IMR-90 (cell line): Measurements from ENCODE around the gene BRWD1. TPM values are rescaled to one million over a fixed set of nuclear protein-coding genes. Genes with fewer than 3 reads are reported as not detected.

Source experiments
- ATAC-seq: fragments of 200-7000 bp; cut with Tn5 transposase; 2 replicates; pipeline ENCODE4 v1.9.1; 2020; ENCODE audit warnings: low read depth, mild to moderate bottlenecking, moderate library complexity
- BruUV-seq: library from RNA; stranded (reverse); fragments of 400-500 nt; replicated peaks from 2 replicates; lab custom pipeline; 2021; lab: Mats Ljungman, UMichigan
- CTCF ChIA-PET: fragments of 300-600 bp; formaldehyde crosslinking; extraction: SDS; loops from one replicate; lab custom pipeline; 2021; ENCODE audit warnings: antibody characterized with exemption; lab: Yijun Ruan, JAX
- POLR2A ChIA-PET: fragments of 300-600 bp; sonication (Branson Sonifier 250); formaldehyde crosslinking; loops from one replicate; lab custom pipeline; 2022; ENCODE audit warnings: antibody characterized with exemption; ENCODE audit not compliant: unreplicated experiment; lab: Charles Lee
- DNase-seq: peaks from one replicate; pipeline ENCODE4 v3.0.0; 2013
- H2AFZ ChIP-seq: replicated peaks from 2 replicates; pipeline ENCODE3; 2013; ENCODE audit warnings: low read length, mild to moderate bottlenecking; ENCODE audit not compliant: poor library complexity
- H2AK5ac ChIP-seq: 2 replicates; pipeline ENCODE4 v1.6.1; 2013; ENCODE audit warnings: low read depth, low read length, inconsistent platforms
- H2AK9ac ChIP-seq: replicated peaks from 2 replicates; pipeline ENCODE3; 2013; ENCODE audit warnings: mild to moderate bottlenecking, low read depth, low read length, moderate library complexity; ENCODE audit not compliant: poor library complexity
- H2BK120ac ChIP-seq: 2 replicates; pipeline ENCODE4 v1.6.1; 2013; ENCODE audit warnings: low read depth, low read length, inconsistent platforms
- H2BK15ac ChIP-seq: 3 replicates; pipeline ENCODE4 v1.6.1; 2013; ENCODE audit warnings: low read depth, low read length, inconsistent platforms
- H2BK20ac ChIP-seq: 2 replicates; pipeline ENCODE4 v1.6.1; 2013; ENCODE audit warnings: low read depth, mild to moderate bottlenecking, inconsistent platforms, low read length, moderate library complexity
- H2BK5ac ChIP-seq: 2 replicates; pipeline ENCODE4 v1.6.1; 2013; ENCODE audit warnings: mild to moderate bottlenecking, low read depth, low read length, inconsistent platforms; ENCODE audit not compliant: poor library complexity, severe bottlenecking
- H3K14ac ChIP-seq: replicated peaks from 2 replicates; pipeline ENCODE4 v1.6.1; 2013; ENCODE audit warnings: low read depth, low read length, inconsistent platforms
- H3K18ac ChIP-seq: 2 replicates; pipeline ENCODE4 v1.6.1; 2013; ENCODE audit warnings: low read depth, low read length, control low read depth
- H3K23ac ChIP-seq: 2 replicates; pipeline ENCODE4 v1.6.1; 2013; ENCODE audit warnings: low read depth, low read length, inconsistent platforms
- H3K27ac ChIP-seq: 2 replicates; pipeline ENCODE4 v1.5.1; 2013; ENCODE audit warnings: mild to moderate bottlenecking, control low read depth, low read length; ENCODE audit not compliant: insufficient read depth
- H3K27me3 ChIP-seq: 2 replicates; pipeline ENCODE4 v1.6.1; 2013; ENCODE audit warnings: low read length; ENCODE audit not compliant: control insufficient read depth, insufficient read depth
- H3K36me3 ChIP-seq: 2 replicates; pipeline ENCODE4 v1.6.1; 2013; ENCODE audit warnings: low read length, mixed read lengths; ENCODE audit not compliant: control insufficient read depth, insufficient read depth
- H3K4ac ChIP-seq: 2 replicates; pipeline ENCODE4 v1.6.1; 2013; ENCODE audit warnings: low read depth, low read length, inconsistent platforms
- H3K4me1 ChIP-seq: 2 replicates; pipeline ENCODE4 v1.6.1; 2013; ENCODE audit warnings: low read length, mixed read lengths; ENCODE audit not compliant: control insufficient read depth, insufficient read depth
- H3K4me2 ChIP-seq: 2 replicates; pipeline ENCODE4 v1.6.1; 2013; ENCODE audit warnings: low read depth, mild to moderate bottlenecking, control low read depth, low read length, moderate library complexity
- H3K4me3 ChIP-seq: 2 replicates; pipeline ENCODE4 v1.5.1; 2013; ENCODE audit warnings: low read depth, mild to moderate bottlenecking, control low read depth, low read length, moderate library complexity; ENCODE audit not compliant: insufficient read depth
- H3K56ac ChIP-seq: 2 replicates; pipeline ENCODE4 v1.6.1; 2013; ENCODE audit warnings: low read length, inconsistent platforms; ENCODE audit not compliant: insufficient read depth; ENCODE audit errors: extremely low read depth
- H3K79me1 ChIP-seq, 2 experiments: 2 replicates each; pipeline ENCODE4 v1.6.1; 2013; ENCODE audit warnings: low read length in 2 of 2, inconsistent platforms in 1 of 2, low read depth in 1 of 2
- H3K9ac ChIP-seq: 2 replicates; pipeline ENCODE4 v1.6.1; 2013; ENCODE audit warnings: low read depth, low read length, control low read depth
- H3K9me1 ChIP-seq: 2 replicates; pipeline ENCODE4 v1.6.1; 2013; ENCODE audit warnings: low read length, inconsistent platforms; ENCODE audit not compliant: insufficient read depth
- H3K9me3 ChIP-seq: 2 replicates; pipeline ENCODE4 v1.6.1; 2013; ENCODE audit warnings: low read length; ENCODE audit not compliant: control insufficient read depth, insufficient read depth
- H4K20me1 ChIP-seq: 2 replicates; pipeline ENCODE4 v1.6.1; 2013; ENCODE audit warnings: low read length, inconsistent platforms; ENCODE audit not compliant: insufficient read depth
- H4K5ac ChIP-seq: 2 replicates; pipeline ENCODE4 v1.6.1; 2013; ENCODE audit warnings: mild to moderate bottlenecking, low read depth, low read length, control low read depth
- H4K8ac ChIP-seq, 2 experiments: 2 replicates each; pipeline ENCODE4 v1.6.1; 2013; ENCODE audit warnings: low read depth in 2 of 2, low read length in 2 of 2, control low read depth in 1 of 2, inconsistent platforms in 1 of 2
- H4K91ac ChIP-seq: 2 replicates; pipeline ENCODE4 v1.6.1; 2013; ENCODE audit warnings: low read depth, low read length, inconsistent platforms; ENCODE audit not compliant: insufficient read depth
- NFE2L2 ChIP-seq: fragments of 150-350 bp; IDR thresholded peaks from 2 replicates; pipeline ENCODE4 v1.6.1; 2016; ENCODE audit warnings: low read depth, mild to moderate bottlenecking, low read length
- WGBS, 2 experiments: methylation state at CpG; one replicate each; pipeline versions ENCODE4 v1.1.5 to v1.1.7; 2013; ENCODE audit warnings: missing lambda C conversion rate in 2 of 2; ENCODE audit not compliant: insufficient read length in 1 of 2; ENCODE audit errors: extremely low coverage in 2 of 2; 5-methylcytosine and 5-hydroxymethylcytosine counted together
- dilution Hi-C: fragments of 300-500 bp; cut with HindIII; formaldehyde crosslinking; loops from one replicate; pipeline ENCODE4 v1.14.3; 2018; ENCODE audit warnings: low sequenced_read_pairs; ENCODE audit not compliant: unreplicated experiment
- in situ Hi-C: fragments of 300-500 bp; cut with MboI; formaldehyde crosslinking; loops from 3 replicates; pipeline ENCODE4 v1.14.3; 2019; ENCODE audit warnings: low sequenced_read_pairs, inconsistent platforms, mixed read lengths
- intact Hi-C: fragments of 100-400 bp; cut with micrococcal nuclease; formaldehyde crosslinking; loops from 2 replicates; pipeline ENCODE4 v1.10.0; 2022
- polyA plus RNA-seq, 3 experiments: library from polyadenylated mRNA; depleted of rRNA; stranded (reverse); fragments of >200 nt; gene quantifications; 2 replicates each; pipeline ENCODE4 v1.2.3, GENCODE V29; 2012; ENCODE audit warnings: low replicate concordance in 1 of 3
- total RNA-seq: library from RNA; depleted of rRNA; stranded (reverse); fragments of >200 nt; gene quantifications from 2 replicates; pipeline ENCODE4 v1.2.3, GENCODE V29; 2012

The BRWD1 gene
- total and polyA plus RNA-seq, 2 of the 4 experiments (the other 2 are of a cell fraction) = 6.7 to 28.7 TPM

DNA sequence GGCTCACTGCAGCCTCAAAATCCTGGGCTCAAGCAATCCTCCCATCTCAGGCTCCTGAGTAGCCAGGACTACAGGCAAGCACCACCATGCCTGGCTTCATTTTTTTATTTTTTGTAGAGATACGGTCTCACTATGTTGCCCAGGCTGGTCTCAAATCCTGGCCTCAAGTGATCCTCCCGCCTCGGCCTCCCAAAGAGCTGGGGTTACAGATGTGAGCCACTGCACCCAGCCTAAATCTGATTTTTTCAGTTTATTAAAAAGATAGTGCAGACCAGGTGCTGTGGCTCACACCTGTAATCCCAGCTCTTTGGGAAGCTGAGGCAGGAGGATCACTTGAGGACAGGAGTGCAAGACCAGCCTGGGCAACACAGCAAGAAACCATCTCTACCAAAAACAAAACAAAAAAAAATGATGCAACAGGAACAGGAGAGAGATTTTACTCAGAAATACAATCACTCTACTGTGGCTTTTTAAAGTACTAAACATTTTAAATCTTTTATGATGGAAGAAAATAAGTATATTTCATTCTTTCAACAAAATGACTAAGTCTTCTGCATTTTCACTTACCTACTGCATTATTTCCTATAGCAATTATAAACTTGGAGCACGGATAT, 132.1 kb downstream of the BRWD1 start:
- dilution Hi-C loops = no loop called here
- H4K5ac ChIP-seq = no peak overlapping the region
- H3K27me3 ChIP-seq = no peaks in the 10 kb centered on the region
- H3K4me3 ChIP-seq = no peak overlapping the region
- POLR2A ChIA-PET = no interaction called here
- H3K18ac ChIP-seq = no peak overlapping the region
- no peak overlapping the region for H3K27ac ChIP-seq
- H2AK9ac ChIP-seq = no peak overlapping the region
- BruUV-seq = no TSS peak
- no peak overlapping the region for H3K14ac ChIP-seq
- 86% methylated on average over 1 of the region's 4 CpGs; no CpG with 5 or more reads in 1 of the 2 experiments for WGBS, 2 experiments
- no peaks in the 10 kb centered on the region for H3K9me3 ChIP-seq
- H3K4me1 ChIP-seq = peaks cover 2% of the 10 kb centered on the region; the same call in 1 of the 2 replicates
- H3K9ac ChIP-seq = no peak overlapping the region
- H3K56ac ChIP-seq = no peak overlapping the region
- no peak overlapping the region for H3K4ac ChIP-seq
- CTCF ChIA-PET = no interaction called here
- H3K23ac ChIP-seq = no peak overlapping the region
- intact Hi-C loops = loop anchor here (5.0 kb wide), 2 partner anchors 206 to 266 kb away; partner anchors contain the start of gene LCA5L
- H3K4me2 ChIP-seq = peak overlapping the region; percentile 95; the same call in 1 of the 2 replicates
- H3K9me1 ChIP-seq = no peaks in the 10 kb centered on the region
- no peak overlapping the region for H2BK120ac ChIP-seq
- peaks cover 5% of the 10 kb centered on the region for H3K36me3 ChIP-seq
- DNase-seq (no peak), ATAC-seq (no peak)
- H4K20me1 ChIP-seq = peaks cover 6% of the 10 kb centered on the region; the same call in 1 of the 2 replicates
- no peak overlapping the region for H2AFZ ChIP-seq
- H2BK5ac ChIP-seq = no peak overlapping the region
- no peak overlapping the region for H2AK5ac ChIP-seq
- H4K91ac ChIP-seq = no peak overlapping the region
- TF ChIP-seq NFE2L2 = no peak
- H4K8ac ChIP-seq = no peak overlapping the region
- in situ Hi-C loops = no loop called here
- no peak overlapping the region for H2BK20ac ChIP-seq
- peaks cover 19 to 36% of the 10 kb centered on the region in 2 experiments for H3K79me1 ChIP-seq
- no peak overlapping the region for H2BK15ac ChIP-seq
